Measurements from ENCODE around the gene TMEM17.
"Not testable (repeated sequence)": the region's sequence is repeated elsewhere in the genome, so short reads cannot be mapped to it uniquely, and the experiment has no call there.

TMEM17 gene

GRCh38 chr2:62539606-62540407 is 33.8 kb upstream of the TMEM17 start:
- H3K4me3 ChIP-seq (ENCODE audit: low read length), result no peak overlapping the region
- no peak for TF ChIP-seq CTCF (conservative IDR thresholded peaks at IDR 0.05; ENCODE audit: low read length)
- peak; percentile 9 for DNase-seq (ENCODE audit: low read depth)

- no peak for TF ChIP-seq CTCF (conservative IDR thresholded peaks at IDR 0.05; ENCODE audit: low read length)
- no peak overlapping the region for H3K4me3 ChIP-seq (ENCODE audit: low read length)
- no peak for DNase-seq (ENCODE audit: low read depth)
Observed at GRCh38 chr2:62538756-62539155, 32.8 kb upstream of the TMEM17 start.

GRCh38 chr2:62537814-62538213 is 31.8 kb upstream of the TMEM17 start:
- no peak for TF ChIP-seq CTCF (conservative IDR thresholded peaks at IDR 0.05; ENCODE audit: low read length)
- DNase-seq (ENCODE audit: low read depth), result no peak
- H3K4me3 ChIP-seq (ENCODE audit: low read length), result no peak overlapping the region

GRCh38 chr2:62536873-62537547 is 31.0 kb upstream of the TMEM17 start:
- TF ChIP-seq CTCF (conservative IDR thresholded peaks at IDR 0.05; ENCODE audit: low read length), result no peak

GRCh38 chr2:62535521-62535920 is 29.5 kb upstream of the TMEM17 start:
- not testable (repeated sequence) for H3K4me3 ChIP-seq (ENCODE audit: low read length); DNase-seq (ENCODE audit: low read depth)

More at GRCh38 chr2:62536873-62537547, 31.0 kb upstream of the TMEM17 start:
- no peak overlapping the region for H3K4me3 ChIP-seq (ENCODE audit: low read length)
- DNase-seq (ENCODE audit: low read depth), result no peak

GRCh38 chr2:62531594-62531993 is 25.6 kb upstream of the TMEM17 start:
- no peak for TF ChIP-seq CTCF (conservative IDR thresholded peaks at IDR 0.05; ENCODE audit: low read length)

GRCh38 chr2:62529758-62530157 is 23.8 kb upstream of the TMEM17 start:
- DNase-seq (ENCODE audit: low read depth), result no peak
- H3K4me3 ChIP-seq (ENCODE audit: low read length), result no peak overlapping the region
- TF ChIP-seq CTCF (conservative IDR thresholded peaks at IDR 0.05; ENCODE audit: low read length), result no peak

More at GRCh38 chr2:62531594-62531993, 25.6 kb upstream of the TMEM17 start:
- no peak for DNase-seq (ENCODE audit: low read depth)
- no peak overlapping the region for H3K4me3 ChIP-seq (ENCODE audit: low read length)

Data from AG10803 (cell line).